ENCODE measurements around the gene C1orf210. TPM values are rescaled to one million over a fixed set of nuclear protein-coding genes. Genes with fewer than 3 reads are reported as not detected.

Gene C1orf210
- total and polyA plus RNA-seq, 10 donors = not detected

GRCh38 chr1:43312212-43312623, 26.8 kb upstream of the C1orf210 start:
- Histone ChIP-seq H3K4me3 (no peak overlapping the region), H3K27me3 (replicated peaks in 1 of 7) (no peaks in the 10 kb centered on the region), H3K27ac (no peak overlapping the region), H3K4me1 (peaks cover 0 to 32% (median 9%) of the 10 kb centered on the region in 6 donors), H3K9me3 (no peaks in the 10 kb centered on the region), H3K36me3 (peaks cover 0 to 49% (median 0%) of the 10 kb centered on the region in 6 donors)
- 75 to 92% (median 91%) methylated on average over 10 to 19 of the region's 19 CpGs for WGBS, 5 donors
- peak; percentile 47 for DNase-seq
- intact Hi-C loops (cut with DNase I; ENCODE audit: low total_unique reads) = no loop called here
- TF ChIP-seq POLR2A (IDR thresholded peaks at IDR 0.05) = no peak
- TF ChIP-seq POLR2AphosphoS5 (IDR thresholded peaks at IDR 0.05) = peak in 1 of 3 donors; percentile 19

- DNase-seq = peak; percentile 65
- intact Hi-C loops (cut with DNase I; ENCODE audit: low total_unique reads) = no loop called here
These were observed 26.1 kb upstream of the C1orf210 start for GRCh38 chr1:43311521-43311920.

GRCh38 chr1:43309405-43310025, 24.1 kb upstream of the C1orf210 start:
- H3K27ac ChIP-seq = peak overlapping the region in 2 of 8 donors; percentile 4 to 24
- peak; percentile 56 for DNase-seq
- intact Hi-C loops (cut with DNase I; ENCODE audit: low total_unique reads) = no loop called here
- TF ChIP-seq POLR2A (IDR thresholded peaks at IDR 0.05) (no peak), POLR2AphosphoS5 (IDR thresholded peaks at IDR 0.05) (no peak), CTCF (IDR thresholded peaks at IDR 0.05 in 8 of 11, conservative IDR thresholded peaks at IDR 0.05 in 3 of 11) (no peak)
- no peaks in the 10 kb centered on the region for H3K9me3 ChIP-seq
- 72 to 86% (median 83%) methylated on average over 6 to 13 of the region's 13 CpGs for whole genome bisulfite sequencing, 5 donors
- H3K27me3 ChIP-seq (replicated peaks in 1 of 7) = no peaks in the 10 kb centered on the region
- no peak overlapping the region for H3K4me3 ChIP-seq
- H3K36me3 ChIP-seq = peaks cover 0 to 53% (median 0%) of the 10 kb centered on the region in 6 donors
- H3K4me1 ChIP-seq = peaks cover 0 to 27% (median 7%) of the 10 kb centered on the region in 6 donors

More at GRCh38 chr1:43311521-43311920, 26.1 kb upstream of the C1orf210 start:
- H3K36me3 ChIP-seq = peaks cover 0 to 56% (median 0%) of the 10 kb centered on the region in 6 donors
- WGBS, 5 donors = 87 to 94% (median 92%) methylated on average over 9 of the region's 9 CpGs
- H3K4me1 ChIP-seq = peaks cover 0 to 32% (median 9%) of the 10 kb centered on the region in 6 donors
- H3K27ac ChIP-seq = peak overlapping the region in 1 of 8 donors; percentile 5
- TF ChIP-seq POLR2A (IDR thresholded peaks at IDR 0.05) = no peak
- no peak for TF ChIP-seq POLR2AphosphoS5 (IDR thresholded peaks at IDR 0.05)
- TF ChIP-seq CTCF (IDR thresholded peaks at IDR 0.05 in 8 of 11, conservative IDR thresholded peaks at IDR 0.05 in 3 of 11) = no peak
- no peaks in the 10 kb centered on the region for H3K9me3 ChIP-seq
- H3K4me3 ChIP-seq = no peak overlapping the region
- no peaks in the 10 kb centered on the region for H3K27me3 ChIP-seq (replicated peaks in 1 of 7)

GRCh38 chr1:43308635-43309404, 23.4 kb upstream of the C1orf210 start:
- Histone ChIP-seq H3K36me3 (peaks cover 0 to 46% (median 0%) of the 10 kb centered on the region in 6 donors), H3K4me3 (no peak overlapping the region), H3K27ac (peak overlapping the region in 1 of 8 donors; percentile 4), H3K27me3 (replicated peaks in 1 of 7) (no peaks in the 10 kb centered on the region), H3K9me3 (no peaks in the 10 kb centered on the region), H3K4me1 (peaks cover 0 to 34% (median 10%) of the 10 kb centered on the region in 6 donors)
- WGBS, 5 donors = 90 to 95% (median 94%) methylated on average over 20 of the region's 20 CpGs
- DNase-seq = peak; percentile 55
- TF ChIP-seq POLR2A (IDR thresholded peaks at IDR 0.05) = no peak
- TF ChIP-seq POLR2AphosphoS5 (IDR thresholded peaks at IDR 0.05) = no peak
- no peak for TF ChIP-seq CTCF (IDR thresholded peaks at IDR 0.05 in 8 of 11, conservative IDR thresholded peaks at IDR 0.05 in 3 of 11)
- intact Hi-C loops (cut with DNase I; ENCODE audit: low total_unique reads) = no loop called here

All from spleen (tissue), 11 donors.